Left cardiac atrium (tissue), 4 donors: ENCODE data around the gene ZFP62. TPM values are rescaled to one million over a fixed set of nuclear protein-coding genes. Genes with fewer than 3 reads are reported as not detected.
A peak's percentile ranks its signal among the peaks of the same experiment; 100 is the strongest.

Experiments used
- ATAC-seq, 2 donors: fragments of 200-7000 bp; cut with Tn5 transposase; one replicate each; pipeline ENCODE4 v1.9.1; 2020; ENCODE audit warnings: mild to moderate bottlenecking in 2 of 2, moderate library complexity in 2 of 2
- DNase-seq: peaks from one replicate; pipeline ENCODE4 v3.0.0-alpha.2; 2020
- intact Hi-C, 2 donors: fragments of 100-400 bp; cut with DNase I; formaldehyde crosslinking; loops; one replicate each; pipeline versions ENCODE4 v1.14.1 to v1.15.1; 2022 to 2023
- total RNA-seq, 2 donors: library from RNA; stranded (reverse); fragmentation: NEBNext Ultra II Directional; extraction: Animal tissue kit (Norgen Biotek cat#: 25700); gene quantifications; one replicate each; pipeline ENCODE4 v1.2.1, GENCODE V29; 2021
- donor health status: DM: no; HTN: yes; CAD: no.
- donor health status: DM: no; HTN: yes; CAD: no; lungs with severe emphysema.
- donor health status: DM: yes; HTN: yes; CAD: no.
- donor health status: Dilated cardiomyopathy.

The ZFP62 gene
- total RNA-seq, 2 donors from 2014 or later, result 14.4 to 16.8 TPM

GRCh38 chr5:180802325-180803180, 58.5 kb downstream of the ZFP62 start, which contains the start of gene MGAT1:
Gene MGAT1, minus strand, starts transcription at chr5:180802806. Its CDS starts 9,835 bp downstream, at chr5:180792971.
- peak; percentile 94 to 95 for ATAC-seq
- intact Hi-C loops, result no loop called here

GRCh38 chr5:180801596-180802324, 59.3 kb downstream of the ZFP62 start:
- no peak for DNase-seq
- peak; percentile 1 to 6 for ATAC-seq
- intact Hi-C loops, result no loop called here

More at GRCh38 chr5:180802325-180803180, 58.5 kb downstream of the ZFP62 start, which contains the start of gene MGAT1:
- peak; percentile 92 for DNase-seq

GRCh38 chr5:180799902-180800801, 60.9 kb downstream of the ZFP62 start:
- ATAC-seq, result no peak
- no peak for DNase-seq

GRCh38 chr5:180799194-180799593, 61.9 kb downstream of the ZFP62 start:
- intact Hi-C loops, result loop anchor here in 1 of 2 donors (10.0 kb wide), 1 partner anchor 246 kb away; the partner anchor contains the start of gene BTNL9
- ATAC-seq (no peak), DNase-seq (no peak)

More at GRCh38 chr5:180799902-180800801, 60.9 kb downstream of the ZFP62 start:
- intact Hi-C loops, result loop anchor here in 1 of 2 donors (10.0 kb wide), 1 partner anchor 245 kb away; the partner anchor contains the start of gene BTNL9

- no peak for DNase-seq
- intact Hi-C loops, result loop anchor here in 1 of 2 donors (10.0 kb wide), 1 partner anchor 247 kb away; the partner anchor contains the start of gene BTNL9
- no peak for ATAC-seq
Measured at GRCh38 chr5:180798193-180798592, 62.9 kb downstream of the ZFP62 start.

Other genes with a start within 250 kb of the ZFP62 start
- 1 to 10 TPM; 5.6 to 8.2 TPM for gene FLT4, start 211.7 kb downstream of the ZFP62 start, total RNA-seq
- gene OR2Y1, start 121.2 kb downstream of the ZFP62 start, total RNA-seq, result not detected
- gene MGAT1, start 58.5 kb downstream of the ZFP62 start, total RNA-seq, result 100 to 1,000 TPM in 1 of 2 donors, 10 to 100 TPM in 1; 95.8 to 133 TPM
- under 1 TPM in 1 of 2 donors, not detected in 1; 0.21 TPM for gene BTNL8, start 37.9 kb upstream of the ZFP62 start, total RNA-seq
- gene BTNL3, start 127.6 kb upstream of the ZFP62 start, total RNA-seq, result under 1 TPM in 1 of 2 donors, not detected in 1; 0.13 TPM
- gene BTNL9, start 179.0 kb upstream of the ZFP62 start, total RNA-seq, result 10 to 100 TPM; 31.4 to 34.1 TPM